Measurements from ENCODE around the gene RARG.

- TF ChIP-seq RAD21 (IDR thresholded peaks at IDR 0.05; ENCODE audit: low read length) (no peak), POLR2A (IDR thresholded peaks at IDR 0.05; ENCODE audit: low read depth, low read length) (no peak), CTCF (conservative IDR thresholded peaks at IDR 0.05; ENCODE audit: low read depth, low read length) (no peak)
Measured at GRCh38 chr12:53231671-53231920, 413 bp downstream of the RARG start.
